Testis (tissue), 2 donors: ENCODE measurements around the gene MIF.

Experiments used
- CTCF ChIP-seq, 3 experiments: fragments of 450-650 bp in 2 of 3; fragments of 200-600 bp in 1 of 3; sonication (generic) in 1 of 3; IDR thresholded peaks; one replicate each; pipeline ENCODE4 v1.5.1; 2016 to 2019; ENCODE audit warnings: antibody characterized with exemption in 3 of 3, mild to moderate bottlenecking in 2 of 3, moderate library complexity in 1 of 3
- POLR2A ChIP-seq: fragments of 450-650 bp; IDR thresholded peaks from one replicate; pipeline ENCODE4 v1.6.1; 2017; ENCODE audit warnings: antibody characterized with exemption, mild to moderate bottlenecking, moderate library complexity

- no peak for TF ChIP-seq CTCF (IDR thresholded peaks at IDR 0.05)
- TF ChIP-seq POLR2A = no peak
Observed at GRCh38 chr22:23844739-23845202, 49.4 kb upstream of the MIF start.
